WERI-Rb-1 (cell line): ENCODE measurements around the gene PLXNB2.
A peak's percentile ranks its signal among the peaks of the same experiment; 100 is the strongest.

Experiments
- DNase-seq: peaks from one replicate; pipeline ENCODE4 v3.0.0-alpha.2; 2020
- H3K27ac ChIP-seq: fragments of 250-450 bp; sonication (Bioruptor Pico); 2 replicates; pipeline ENCODE4 v1.5.1; 2020; ENCODE audit warnings: mild to moderate bottlenecking, moderate library complexity
- H3K27me3 ChIP-seq: fragments of 250-450 bp; sonication (Bioruptor Pico); 2 replicates; pipeline ENCODE4 v1.5.1; 2021; ENCODE audit warnings: mild to moderate bottlenecking, low read depth, moderate library complexity; ENCODE audit not compliant: insufficient read depth, severe bottlenecking
- H3K36me3 ChIP-seq: fragments of 250-450 bp; sonication (Bioruptor Pico); 2 replicates; pipeline ENCODE4 v1.5.1; 2020; ENCODE audit warnings: mild to moderate bottlenecking, moderate library complexity
- H3K4me3 ChIP-seq: 2 replicates; pipeline ENCODE4 v1.5.1; 2011; ENCODE audit warnings: low read depth, mild to moderate bottlenecking, control low read depth, low read length
- H3K9me3 ChIP-seq: fragments of 250-450 bp; sonication (Bioruptor Pico); 2 replicates; pipeline ENCODE4 v1.5.1; 2021; ENCODE audit warnings: mild to moderate bottlenecking, moderate library complexity; ENCODE audit not compliant: severe bottlenecking
- CTCF ChIP-seq: IDR thresholded peaks from 2 replicates; pipeline ENCODE4 v1.5.1; 2011; ENCODE audit warnings: low read depth, mild to moderate bottlenecking, control low read depth, inconsistent platforms, low read length

The PLXNB2 gene

GRCh38 chr22:50313021-50313420 is 5.6 kb upstream of the PLXNB2 start:
- H3K9me3 ChIP-seq = no peaks in the 10 kb centered on the region
- no peak overlapping the region for H3K27ac ChIP-seq

GRCh38 chr22:50312371-50312770 is 4.9 kb upstream of the PLXNB2 start:
- TF ChIP-seq CTCF = no peak
- H3K4me3 ChIP-seq = no peak overlapping the region
- DNase-seq = no peak
- no peaks in the 10 kb centered on the region for H3K27me3 ChIP-seq
- H3K9me3 ChIP-seq = no peaks in the 10 kb centered on the region
- H3K36me3 ChIP-seq = no peaks in the 10 kb centered on the region
- no peak overlapping the region for H3K27ac ChIP-seq

More at GRCh38 chr22:50313021-50313420, 5.6 kb upstream of the PLXNB2 start:
- no peak for TF ChIP-seq CTCF
- DNase-seq = no peak
- H3K4me3 ChIP-seq = no peak overlapping the region
- no peaks in the 10 kb centered on the region for H3K36me3 ChIP-seq
- H3K27me3 ChIP-seq = no peaks in the 10 kb centered on the region

- Histone ChIP-seq H3K4me3 (no peak overlapping the region), H3K36me3 (peaks cover 3% of the 10 kb centered on the region), H3K27ac (no peak overlapping the region), H3K27me3 (no peaks in the 10 kb centered on the region), H3K9me3 (no peaks in the 10 kb centered on the region)
- DNase-seq = no peak
- no peak for TF ChIP-seq CTCF
Measured at GRCh38 chr22:50311606-50312351, 4.3 kb upstream of the PLXNB2 start.

- H3K36me3 ChIP-seq = peaks cover 8% of the 10 kb centered on the region
- DNase-seq = no peak
- H3K9me3 ChIP-seq = no peaks in the 10 kb centered on the region
- no peak for TF ChIP-seq CTCF
- no peak overlapping the region for H3K4me3 ChIP-seq
- H3K27me3 ChIP-seq = no peaks in the 10 kb centered on the region
- no peak overlapping the region for H3K27ac ChIP-seq
Measured at GRCh38 chr22:50310949-50311444, 3.6 kb upstream of the PLXNB2 start.

GRCh38 chr22:50310031-50310722 is 2.7 kb upstream of the PLXNB2 start:
- peak overlapping the region; percentile 74; the same call in 1 of the 2 replicates for H3K27ac ChIP-seq
- peaks cover 15% of the 10 kb centered on the region for H3K36me3 ChIP-seq
- no peaks in the 10 kb centered on the region for H3K9me3 ChIP-seq
- DNase-seq = no peak
- H3K27me3 ChIP-seq = no peaks in the 10 kb centered on the region
- H3K4me3 ChIP-seq = no peak overlapping the region
- no peak for TF ChIP-seq CTCF
